DOHH2 (cell line): ENCODE results near the gene ACACB.

Source experiments
- H3F3A ChIP-seq: fragments of 200-600 bp; sonication (generic), shearing (Covaris generic); 2 replicates; pipeline ENCODE4 v1.6.0; 2016; ENCODE audit warnings: antibody characterized with exemption, mild to moderate bottlenecking; ENCODE audit not compliant: control insufficient read depth, insufficient read depth
- H3K27ac ChIP-seq: fragments of 200-600 bp; sonication (generic); 2 replicates; pipeline ENCODE4 v1.5.1; 2014; ENCODE audit warnings: low read depth, mild to moderate bottlenecking, low read length, moderate library complexity
- H3K27me3 ChIP-seq: fragments of 200-600 bp; sonication (generic); 2 replicates; pipeline ENCODE4 v1.6.1; 2014; ENCODE audit warnings: mild to moderate bottlenecking, low read length, mixed read lengths; ENCODE audit not compliant: control insufficient read depth
- H3K36me3 ChIP-seq: fragments of 200-600 bp; sonication (generic); 2 replicates; pipeline ENCODE4 v1.6.1; 2014; ENCODE audit warnings: mild to moderate bottlenecking, low read length, moderate library complexity, mixed read lengths; ENCODE audit not compliant: control insufficient read depth
- H3K4me1 ChIP-seq: fragments of 200-600 bp; sonication (generic); 2 replicates; pipeline ENCODE4 v1.6.1; 2014; ENCODE audit warnings: mild to moderate bottlenecking, low read length, mixed read lengths; ENCODE audit not compliant: control insufficient read depth
- H3K4me2 ChIP-seq: fragments of 200-600 bp; sonication (generic); 2 replicates; pipeline ENCODE4 v1.6.0; 2014; ENCODE audit warnings: mild to moderate bottlenecking, low read length, moderate library complexity
- H3K4me3 ChIP-seq: fragments of 200-600 bp; sonication (generic); 2 replicates; pipeline ENCODE4 v1.5.1; 2014; ENCODE audit warnings: mild to moderate bottlenecking, low read length, mixed read lengths
- H3K79me2 ChIP-seq: fragments of 200-600 bp; sonication (generic); 2 replicates; pipeline ENCODE4 v1.6.1; 2014; ENCODE audit warnings: mild to moderate bottlenecking, low read length, mixed read lengths; ENCODE audit not compliant: control insufficient read depth
- H3K9me2 ChIP-seq: fragments of 200-600 bp; sonication (generic); replicated peaks from 2 replicates; pipeline ENCODE4 v1.6.1; 2014; ENCODE audit warnings: mild to moderate bottlenecking, low read length, mixed read lengths; ENCODE audit not compliant: control insufficient read depth
- H3K9me3 ChIP-seq: fragments of 200-600 bp; sonication (generic); 2 replicates; pipeline ENCODE4 v1.6.1; 2014; ENCODE audit warnings: antibody characterized with exemption, low read length, mixed read lengths; ENCODE audit not compliant: control insufficient read depth, insufficient read depth
- H4K20me1 ChIP-seq: fragments of 200-600 bp; sonication (generic); 2 replicates; pipeline ENCODE4 v1.6.0; 2014; ENCODE audit warnings: low read depth, mild to moderate bottlenecking, antibody characterized with exemption, low read length, moderate library complexity; ENCODE audit not compliant: control insufficient read depth, insufficient read depth
- CTCF ChIP-seq: fragments of 200-600 bp; sonication (generic); IDR thresholded peaks from one replicate; pipeline ENCODE4 v1.5.1; 2014; ENCODE audit warnings: antibody characterized with exemption, mild to moderate bottlenecking, low read depth, low read length; ENCODE audit not compliant: poor library complexity, severe bottlenecking
- EZH2phosphoT487 ChIP-seq: fragments of 200-600 bp; sonication (generic); IDR thresholded peaks from 2 replicates; pipeline ENCODE4 v1.6.1; 2017; ENCODE audit warnings: borderline replicate concordance, mild to moderate bottlenecking, antibody characterized with exemption, low read length, moderate library complexity, mixed read lengths

Gene ACACB

GRCh38 chr12:109214131-109214530 lies 97.7 kb downstream of the ACACB start:
- Histone ChIP-seq H3K4me2 (no peak overlapping the region), H3K27me3 (no peaks in the 10 kb centered on the region), H3K9me2 (no peaks in the 10 kb centered on the region), H3K4me3 (no peak overlapping the region), H3K27ac (no peak overlapping the region), H3K79me2 (no peaks in the 10 kb centered on the region), H3K9me3 (no peaks in the 10 kb centered on the region), H4K20me1 (no peaks in the 10 kb centered on the region), H3K36me3 (no peaks in the 10 kb centered on the region), H3F3A (no peaks in the 10 kb centered on the region), H3K4me1 (no peaks in the 10 kb centered on the region)
- TF ChIP-seq EZH2phosphoT487, result no peak
- no peak for TF ChIP-seq CTCF

- no peak for TF ChIP-seq EZH2phosphoT487
- no peak for TF ChIP-seq CTCF
- H3K4me1 ChIP-seq, result no peaks in the 10 kb centered on the region
- H3K9me2 ChIP-seq, result no peaks in the 10 kb centered on the region
- no peak overlapping the region for H3K27ac ChIP-seq
- H3K79me2 ChIP-seq, result no peaks in the 10 kb centered on the region
- H3K9me3 ChIP-seq, result no peaks in the 10 kb centered on the region
- H4K20me1 ChIP-seq, result no peaks in the 10 kb centered on the region
- no peaks in the 10 kb centered on the region for H3K36me3 ChIP-seq
- H3K27me3 ChIP-seq, result no peaks in the 10 kb centered on the region
- H3F3A ChIP-seq, result no peaks in the 10 kb centered on the region
- no peak overlapping the region for H3K4me2 ChIP-seq
- no peak overlapping the region for H3K4me3 ChIP-seq
Observed at GRCh38 chr12:109218996-109219395, 102.6 kb downstream of the ACACB start.

GRCh38 chr12:109219938-109220337 lies 103.6 kb downstream of the ACACB start:
- Histone ChIP-seq H3K27me3 (no peaks in the 10 kb centered on the region), H3K4me2 (no peak overlapping the region), H3K79me2 (no peaks in the 10 kb centered on the region), H3K9me2 (no peaks in the 10 kb centered on the region), H3K4me3 (no peak overlapping the region), H3K36me3 (no peaks in the 10 kb centered on the region), H3F3A (no peaks in the 10 kb centered on the region), H4K20me1 (no peaks in the 10 kb centered on the region), H3K9me3 (no peaks in the 10 kb centered on the region), H3K27ac (no peak overlapping the region), H3K4me1 (no peaks in the 10 kb centered on the region)
- no peak for TF ChIP-seq CTCF
- TF ChIP-seq EZH2phosphoT487, result no peak
